Activated CD8-positive, alpha-beta memory T cell treated with anti-CD3 and anti-CD28 coated beads for 24 hours (primary cell): ENCODE data around the gene ACIN1.
"Not testable (repeated sequence)": the region's sequence is repeated elsewhere in the genome, so short reads cannot be mapped to it uniquely, and the experiment has no call there.

Source experiments
- DNase-seq: peaks from one replicate; pipeline ENCODE4 v3.0.0-alpha.2; 2020

The ACIN1 gene

DNA sequence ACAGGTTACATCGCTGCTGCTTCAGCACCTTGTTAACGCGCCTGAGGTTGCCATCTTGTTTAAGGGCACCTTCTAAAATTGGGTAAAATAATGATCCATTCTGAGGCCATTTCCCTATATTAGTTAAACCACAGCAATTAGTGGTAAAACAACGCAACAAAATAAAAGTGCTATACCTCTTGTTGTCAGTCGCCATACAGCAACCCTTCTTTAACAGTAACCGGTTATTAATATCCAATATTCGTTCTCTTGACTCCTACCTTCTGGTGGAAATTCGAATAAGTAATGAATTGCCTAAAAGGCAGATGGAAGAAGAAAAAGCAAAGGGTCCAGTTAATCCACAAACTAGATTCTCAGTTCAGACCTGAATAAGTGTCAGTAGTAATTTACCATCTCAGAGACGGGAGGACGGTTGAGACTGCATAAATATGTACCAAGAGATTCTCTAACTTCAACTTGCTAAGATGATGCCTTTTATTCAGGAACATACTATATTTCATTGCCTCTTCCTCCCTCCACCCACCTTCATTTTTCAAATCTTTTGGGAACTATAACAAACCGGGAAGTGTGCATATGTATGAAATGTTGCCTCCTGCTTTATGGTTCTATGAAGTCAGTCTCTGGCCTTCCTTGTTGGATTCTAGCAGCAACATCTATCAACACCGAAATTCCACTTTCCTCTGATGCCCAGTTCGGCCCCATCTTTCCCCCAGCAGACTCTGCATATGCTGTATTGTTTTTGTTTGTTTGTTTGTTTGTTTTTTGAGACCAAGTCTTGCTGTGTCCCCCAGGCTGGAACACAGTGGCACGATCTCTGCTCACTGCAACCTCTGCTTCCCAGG is 59.4 kb downstream of the ACIN1 start:
- no peak for DNase-seq

- DNase-seq = peak; percentile 91
These were observed 60.2 kb downstream of the ACIN1 start, which contains the start of gene PSMB5 for GRCh38 chr14:23034498-23035302. Gene PSMB5, minus strand, starts transcription at chr14:23034900. Its CDS starts 19 bp downstream, at chr14:23034881.

GRCh38 chr14:23033801-23034497 is 61.0 kb downstream of the ACIN1 start:
- no peak for DNase-seq

DNA sequence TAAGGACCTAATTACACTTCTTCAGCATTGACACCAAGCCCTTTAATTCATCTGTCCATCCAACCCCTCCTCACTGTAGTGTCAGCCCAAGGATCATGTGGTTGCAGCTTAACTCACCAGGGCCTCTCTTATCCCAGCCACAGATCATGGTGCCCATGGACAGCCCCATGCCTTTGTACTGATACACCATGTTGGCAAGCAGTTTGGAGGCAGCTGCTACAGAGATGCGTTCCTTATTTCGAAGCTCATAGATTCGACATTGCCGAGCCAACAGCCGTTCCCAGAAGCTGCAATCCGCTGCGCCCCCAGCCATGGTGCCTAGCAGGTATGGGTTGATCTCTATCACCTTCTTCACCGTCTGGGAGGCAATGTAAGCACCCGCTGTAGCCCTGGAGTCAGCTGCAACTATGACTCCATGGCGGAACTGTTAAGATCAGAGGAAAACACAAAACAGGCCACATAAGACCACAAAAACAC is 61.6 kb downstream of the ACIN1 start:
- no peak for DNase-seq

GRCh38 chr14:23030936-23031335 is 64.0 kb downstream of the ACIN1 start:
- DNase-seq = no peak

GRCh38 chr14:23028799-23029198 is 66.1 kb downstream of the ACIN1 start:
- no peak for DNase-seq

DNA sequence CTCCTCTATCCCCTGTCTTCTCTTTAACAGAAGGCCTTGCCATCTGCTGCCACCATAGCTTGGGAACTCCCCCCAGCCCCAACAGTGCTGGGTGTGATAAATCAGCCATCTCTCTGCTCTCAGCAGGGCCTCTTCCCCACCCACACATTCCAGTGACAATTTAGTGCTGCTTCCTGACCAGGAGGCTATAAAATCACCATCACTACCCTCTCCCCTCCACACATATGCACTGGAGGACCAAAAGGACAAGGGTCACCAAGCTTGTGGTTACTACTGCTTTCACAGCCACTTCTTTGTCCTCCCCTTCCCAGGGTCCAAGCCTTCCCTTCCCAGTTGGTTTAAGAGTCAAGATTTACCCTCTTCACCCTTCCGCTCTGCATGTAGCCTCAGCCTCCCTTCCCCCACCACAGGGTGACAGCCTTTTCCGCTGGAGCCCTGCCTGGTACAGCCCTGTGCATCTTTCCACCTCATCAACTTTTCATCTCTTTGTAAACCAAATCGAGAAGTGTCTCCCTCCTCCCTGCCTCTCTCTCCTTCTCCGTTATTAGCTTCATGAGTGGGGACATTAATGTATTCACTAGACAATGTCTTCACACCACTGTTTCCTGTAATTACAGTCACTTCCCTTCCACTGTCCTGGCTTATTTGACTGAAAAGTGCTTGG is 69.7 kb downstream of the ACIN1 start:
- no peak for DNase-seq

GRCh38 chr14:23024612-23025075 is 70.3 kb downstream of the ACIN1 start:
- DNase-seq = no peak

- no peak for DNase-seq
These were observed 71.2 kb downstream of the ACIN1 start for GRCh38 chr14:23023795-23024152.

GRCh38 chr14:23023022-23023794 is 71.7 kb downstream of the ACIN1 start:
- no peak for DNase-seq

- no peak for DNase-seq
These were observed 73.0 kb downstream of the ACIN1 start for GRCh38 chr14:23021889-23022442.

- DNase-seq = no peak
These were observed 73.5 kb downstream of the ACIN1 start for GRCh38 chr14:23021434-23021833.

GRCh38 chr14:23020143-23021128 is 74.5 kb downstream of the ACIN1 start:
- no peak for DNase-seq

DNA sequence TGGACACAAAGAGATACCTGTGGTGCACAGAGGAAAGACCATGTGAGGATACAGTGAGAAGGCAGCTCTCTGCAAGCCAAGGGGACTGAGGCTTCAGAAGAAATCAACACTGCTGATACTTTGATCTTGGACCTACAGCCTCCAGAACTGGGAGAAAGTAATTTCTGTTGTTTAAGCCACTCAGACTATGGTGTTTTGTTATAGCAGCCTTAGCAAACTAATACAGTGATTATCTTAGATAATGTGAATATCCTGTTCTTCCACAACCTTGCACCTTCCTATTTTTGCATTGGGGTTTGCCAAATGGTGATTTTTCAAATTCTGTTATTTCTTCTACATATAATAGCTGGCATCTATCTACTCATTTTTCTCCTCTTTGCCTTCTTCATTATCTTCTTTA is 76.8 kb downstream of the ACIN1 start:
- DNase-seq = no peak

DNA sequence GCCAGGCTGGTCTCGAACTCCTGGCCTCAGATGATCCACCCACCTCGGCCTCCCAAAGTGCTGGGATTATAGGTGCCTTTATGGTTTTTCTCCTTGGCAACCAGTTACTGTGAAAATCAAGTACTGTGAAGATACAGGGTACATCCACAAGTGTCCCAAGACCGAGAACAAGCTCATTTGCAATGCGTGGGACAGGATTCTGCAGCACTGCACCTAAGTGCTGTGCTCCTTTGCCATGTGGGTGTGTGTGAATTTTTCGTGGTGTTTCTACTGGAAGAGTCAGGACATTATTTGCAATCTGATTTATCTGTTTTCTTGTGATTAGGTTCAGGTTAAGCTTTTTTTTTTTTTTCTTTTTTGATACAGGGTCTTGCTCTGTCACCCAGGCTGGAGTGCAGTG is 77.8 kb downstream of the ACIN1 start:
- DNase-seq = no peak

DNA sequence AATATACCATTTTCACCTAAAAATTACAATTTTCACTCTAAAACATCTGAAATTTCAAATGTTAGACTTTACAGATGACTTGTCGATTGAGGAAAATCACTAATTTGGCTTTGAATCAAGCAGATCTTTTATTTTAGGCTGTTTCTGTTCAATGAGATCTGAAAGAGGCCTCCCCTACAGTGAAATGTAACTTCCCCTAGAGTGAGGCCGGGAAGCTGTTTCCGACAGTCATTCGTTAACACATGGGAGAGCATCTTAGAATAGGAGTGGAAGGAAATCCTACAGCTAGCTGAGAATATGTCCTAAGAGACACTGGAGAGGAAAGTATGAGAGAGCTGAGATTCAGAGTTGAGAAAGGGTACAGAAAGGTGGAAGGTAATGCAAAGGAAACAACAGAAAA is 79.3 kb downstream of the ACIN1 start:
- no peak for DNase-seq

DNA sequence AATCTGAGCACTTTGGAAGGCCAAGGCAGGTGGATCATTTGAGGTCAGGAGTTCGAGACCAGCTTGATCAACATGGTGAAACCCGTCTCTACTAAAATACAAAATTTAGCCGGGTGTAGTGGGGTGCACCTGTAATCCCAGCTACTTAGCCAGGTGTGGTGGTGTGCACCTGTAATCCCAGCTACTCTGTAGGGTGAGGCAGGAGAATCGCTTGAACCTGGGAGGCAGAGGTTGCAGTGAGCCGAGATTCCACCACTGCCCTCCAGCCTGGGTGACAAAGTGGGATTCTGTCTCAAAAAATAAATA is 81.2 kb downstream of the ACIN1 start:
- not testable (repeated sequence) for DNase-seq

DNA sequence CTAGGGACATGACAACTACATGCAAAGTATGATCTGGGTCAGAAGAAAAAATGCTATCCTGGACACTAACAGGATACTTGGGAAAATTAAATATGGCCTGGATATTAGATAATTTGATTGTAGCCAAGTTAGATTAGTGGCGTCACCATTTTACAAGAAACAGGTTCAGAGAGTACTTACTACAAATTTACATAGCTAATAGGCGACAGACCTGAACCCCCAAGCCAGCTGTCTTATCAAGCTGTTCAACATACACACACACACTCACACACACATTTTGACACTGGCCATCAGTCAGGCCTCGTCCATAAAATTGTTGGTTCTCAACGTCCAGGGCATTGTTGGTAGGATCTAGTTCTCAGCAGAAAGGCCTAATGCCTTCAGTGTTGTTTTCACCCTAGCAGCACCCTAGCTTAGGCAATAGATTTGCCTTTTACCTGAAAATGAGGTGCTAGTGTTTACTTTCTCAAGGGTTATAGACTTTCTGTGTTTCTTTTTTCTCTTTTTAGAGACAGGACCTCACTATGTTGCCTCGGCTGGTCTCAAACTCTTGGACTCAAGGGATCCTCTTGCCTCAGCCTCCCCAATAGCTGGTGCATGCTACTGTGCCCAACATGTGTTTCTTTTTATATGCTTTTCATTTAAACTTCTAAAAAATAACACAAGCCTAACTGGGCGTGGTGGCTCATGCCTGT is 81.7 kb downstream of the ACIN1 start:
- DNase-seq = no peak

- DNase-seq = peak; percentile 89
These were observed 84.8 kb downstream of the ACIN1 start, which contains the start of gene C14orf93 for GRCh38 chr14:23009939-23010726. Gene C14orf93, minus strand, starts transcription at chr14:23010143. Its CDS starts 11,120 bp downstream, at chr14:22999023.
